HFFc6 (cell line): ENCODE measurements around the gene INPP5E. TPM values are rescaled to one million over a fixed set of nuclear protein-coding genes. Genes with fewer than 3 reads are reported as not detected.
A peak's percentile ranks its signal among the peaks of the same experiment; 100 is the strongest.

Experiments used
- DNase-seq: peaks from one replicate; pipeline ENCODE4 v3.0.0-alpha.2; 2018
- H3K27ac Mint-ChIP-seq: 2 replicates; pipeline ENCODE4 v1.8.0; 2020; ENCODE audit warnings: mild to moderate bottlenecking, mixed read lengths
- H3K27me3 Mint-ChIP-seq: 2 replicates; pipeline ENCODE4 v1.8.0; 2021; ENCODE audit warnings: mild to moderate bottlenecking, moderate library complexity, mixed read lengths; ENCODE audit not compliant: insufficient read depth
- H3K36me3 Mint-ChIP-seq: 2 replicates; pipeline ENCODE4 v1.8.0; 2021; ENCODE audit warnings: low read depth, mixed read lengths
- H3K4me1 Mint-ChIP-seq: 2 replicates; pipeline ENCODE4 v1.8.0; 2020; ENCODE audit warnings: low read depth, mixed read lengths
- H3K4me3 Mint-ChIP-seq: 2 replicates; pipeline ENCODE4 v1.8.0; 2020; ENCODE audit warnings: mild to moderate bottlenecking, moderate library complexity, mixed read lengths
- H3K9me3 Mint-ChIP-seq: 2 replicates; pipeline ENCODE4 v1.8.0; 2020; ENCODE audit warnings: mild to moderate bottlenecking, mixed read lengths
- CTCF ChIP-seq: fragments of 200-600 bp; sonication (generic); IDR thresholded peaks from 2 replicates; pipeline ENCODE4 v1.5.0; 2021; ENCODE audit warnings: antibody characterized with exemption, mild to moderate bottlenecking
- total RNA-seq, 6 experiments: library from RNA; stranded (reverse); fragmentation: NEBNext Ultra II Directional; extraction: Animal tissue kit (Norgen Biotek cat#: 25700); gene quantifications; 2 replicates in 1 of 6; 3 replicates in 5 of 6; pipeline ENCODE4 v1.2.3, GENCODE V29; 2021

The INPP5E gene
- total RNA-seq, 6 experiments from 2014 or later, result 11.5 to 14.0 (median 12.3) TPM

GRCh38 chr9:136441191-136441680 lies 1.6 kb upstream of the INPP5E start:
- DNase-seq, result peak; percentile 11
- Mint-ChIP-seq H3K27ac (0 out of 2 replicates have a peak overlapping the region, but pooled peaks have one; percentile 60), H3K4me1 (peaks cover 25% of the 10 kb centered on the region), H3K9me3 (no peaks in the 10 kb centered on the region), H3K27me3 (peaks cover 4% of the 10 kb centered on the region; the same call in 1 of the 2 replicates), H3K36me3 (peaks cover 12% of the 10 kb centered on the region), H3K4me3 (no peak overlapping the region)
- no peak for TF ChIP-seq CTCF

- H3K36me3 Mint-ChIP-seq, result peaks cover 17% of the 10 kb centered on the region
- H3K4me1 Mint-ChIP-seq, result peaks cover 26% of the 10 kb centered on the region
- peak overlapping the region; percentile 71; the same call in 1 of the 2 replicates for H3K27ac Mint-ChIP-seq
- H3K4me3 Mint-ChIP-seq, result peak overlapping the region; percentile 93
- DNase-seq, result peak; percentile 19
- H3K27me3 Mint-ChIP-seq, result peaks cover 7% of the 10 kb centered on the region; the same call in 1 of the 2 replicates
- TF ChIP-seq CTCF, result no peak
- no peaks in the 10 kb centered on the region for H3K9me3 Mint-ChIP-seq
Measured at GRCh38 chr9:136438548-136439480, 831 bp downstream of the INPP5E start.

- peak overlapping the region; percentile 71 for H3K27ac Mint-ChIP-seq
- no peak for DNase-seq
- H3K9me3 Mint-ChIP-seq, result no peaks in the 10 kb centered on the region
- peaks cover 17% of the 10 kb centered on the region for H3K36me3 Mint-ChIP-seq
- peaks cover 9% of the 10 kb centered on the region; the same call in 1 of the 2 replicates for H3K27me3 Mint-ChIP-seq
- H3K4me1 Mint-ChIP-seq, result peaks cover 26% of the 10 kb centered on the region
- TF ChIP-seq CTCF, result no peak
- H3K4me3 Mint-ChIP-seq, result peak overlapping the region; percentile 93
Measured at GRCh38 chr9:136437839-136438547, 1.7 kb downstream of the INPP5E start.

GRCh38 chr9:136437430-136437829 lies 2.2 kb downstream of the INPP5E start:
- Mint-ChIP-seq H3K36me3 (peaks cover 17% of the 10 kb centered on the region), H3K4me1 (peaks cover 26% of the 10 kb centered on the region), H3K27me3 (peaks cover 9% of the 10 kb centered on the region; the same call in 1 of the 2 replicates), H3K4me3 (peak overlapping the region; percentile 93), H3K27ac (peak overlapping the region; percentile 51), H3K9me3 (no peaks in the 10 kb centered on the region)
- DNase-seq, result no peak
- no peak for TF ChIP-seq CTCF

- peaks cover 9% of the 10 kb centered on the region; the same call in 1 of the 2 replicates for H3K27me3 Mint-ChIP-seq
Measured at GRCh38 chr9:136436055-136436634, 3.5 kb downstream of the INPP5E start.

More at GRCh38 chr9:136436055-136436634, 3.5 kb downstream of the INPP5E start:
- no peak for DNase-seq
- Mint-ChIP-seq H3K4me1 (peaks cover 22% of the 10 kb centered on the region), H3K9me3 (no peaks in the 10 kb centered on the region), H3K27ac (no peak overlapping the region; the same call in 1 of the 2 replicates), H3K4me3 (peak overlapping the region; percentile 93), H3K36me3 (peaks cover 14% of the 10 kb centered on the region)
- no peak for TF ChIP-seq CTCF
